ENCODE measurements around the gene APOL3. TPM values are rescaled to one million over a fixed set of nuclear protein-coding genes. Genes with fewer than 3 reads are reported as not detected.
"Not testable (repeated sequence)": the region's sequence is repeated elsewhere in the genome, so short reads cannot be mapped to it uniquely, and the experiment has no call there.

APOL3 gene
- total RNA-seq, 1 experiment from 2014 or later: not detected

DNA sequence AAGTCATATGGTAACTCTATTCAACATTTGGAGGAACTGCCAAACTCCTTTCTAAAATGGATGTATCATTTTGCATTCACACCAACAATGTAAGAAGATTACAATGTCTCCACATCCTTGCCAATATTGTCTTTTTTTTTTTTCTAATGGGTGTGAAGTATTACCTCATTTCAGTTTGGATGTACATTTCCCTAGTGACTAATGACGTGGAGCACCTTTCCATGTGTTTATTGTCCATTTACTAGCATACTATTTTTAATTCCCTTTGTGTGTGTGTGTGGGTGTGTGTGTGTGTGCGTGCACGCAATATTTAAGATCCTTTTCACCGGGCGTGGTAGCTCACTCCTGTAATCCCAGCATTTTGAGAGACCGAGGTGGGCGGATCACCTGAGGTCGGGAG, 62.7 kb downstream of the APOL3 start:
- no peak overlapping the region for H2BK20ac ChIP-seq (ENCODE audit: low read depth, low read length, poor library complexity, severe bottlenecking)
- no peak overlapping the region for H3K23ac ChIP-seq (ENCODE audit: insufficient read length, low read depth, low read length)
- Mint-ChIP-seq H3K4me3 (no peak overlapping the region), H3K9me3 (peaks cover 7 to 8% of the 10 kb centered on the region in 2 experiments; a peak in 3 of 5 replicates), H3K4me1 (no peaks in the 10 kb centered on the region), H3K36me3 (ENCODE audit: insufficient read depth in 1 of 3, low read depth in 3 of 3) (peaks cover 0 to 5% (median 0%) of the 10 kb centered on the region in 3 experiments; a peak in 1 of 7 replicates), H3K27ac (peak overlapping the region in 2 of 3 experiments; percentile 44 to 49; a peak in 2 of 7 replicates), H3K27me3 (ENCODE audit: low read depth) (no peaks in the 10 kb centered on the region; the same call in 1 of the 2 replicates)
- no peak overlapping the region for H3K9ac ChIP-seq (ENCODE audit: extremely low read depth, insufficient read length, low read length)
- no peak overlapping the region for H4K5ac ChIP-seq (ENCODE audit: insufficient read length, low read depth, low read length)
- no peak overlapping the region for H2BK120ac ChIP-seq (ENCODE audit: low read depth, low read length, poor library complexity, severe bottlenecking)
- no CpG with 5 or more reads among the region's 8 CpGs for WGBS (ENCODE audit: extremely low coverage, insufficient read length, low lambda C conversion rate)
- no peaks in the 10 kb centered on the region for H3K9me3 ChIP-seq (ENCODE audit: control insufficient read depth, low read depth, low read length)
- no peak for DNase-seq
- H3K56ac ChIP-seq (ENCODE audit: insufficient read length, low read depth, low read length): no peak overlapping the region
- no peak overlapping the region for H2BK5ac ChIP-seq (ENCODE audit: insufficient read length, low read length)
- no peaks in the 10 kb centered on the region for H4K20me1 ChIP-seq (ENCODE audit: control insufficient read depth, insufficient read depth, insufficient read length)
- H3K18ac ChIP-seq (ENCODE audit: insufficient read length, low read depth, low read length): no peak overlapping the region
- no peak overlapping the region for H3K14ac ChIP-seq (ENCODE audit: insufficient read depth, low read length)
- no peaks in the 10 kb centered on the region for H3K79me1 ChIP-seq (ENCODE audit: insufficient read depth, low read depth, low read length, poor library complexity, severe bottlenecking)
- no peaks in the 10 kb centered on the region for H3K23me2 ChIP-seq (ENCODE audit: insufficient read length, low read depth, low read length, poor library complexity, severe bottlenecking)
- H3K27ac ChIP-seq (ENCODE audit: insufficient read length, low read depth, low read length): no peak overlapping the region
- H2BK12ac ChIP-seq (ENCODE audit: insufficient read length, low read depth, low read length): no peak overlapping the region
- H2AK5ac ChIP-seq (ENCODE audit: insufficient read length, low read length): no peak overlapping the region
- no peaks in the 10 kb centered on the region for H3K79me2 ChIP-seq (ENCODE audit: insufficient read depth, low read length)
- H3K4ac ChIP-seq (ENCODE audit: low read depth, low read length): no peak overlapping the region
- H3K4me1 ChIP-seq (ENCODE audit: insufficient read depth, low read length): no peaks in the 10 kb centered on the region
- no peak overlapping the region for H2BK15ac ChIP-seq (ENCODE audit: low read depth, low read length)
- no peak overlapping the region for H4K91ac ChIP-seq (ENCODE audit: insufficient read length, low read depth, low read length)
- no peak overlapping the region for H4K8ac ChIP-seq (replicated peaks; ENCODE audit: insufficient read length, low read depth, low read length)
- no peak overlapping the region for H2AFZ ChIP-seq (ENCODE audit: low read length)
- TF ChIP-seq, protein P1, sequence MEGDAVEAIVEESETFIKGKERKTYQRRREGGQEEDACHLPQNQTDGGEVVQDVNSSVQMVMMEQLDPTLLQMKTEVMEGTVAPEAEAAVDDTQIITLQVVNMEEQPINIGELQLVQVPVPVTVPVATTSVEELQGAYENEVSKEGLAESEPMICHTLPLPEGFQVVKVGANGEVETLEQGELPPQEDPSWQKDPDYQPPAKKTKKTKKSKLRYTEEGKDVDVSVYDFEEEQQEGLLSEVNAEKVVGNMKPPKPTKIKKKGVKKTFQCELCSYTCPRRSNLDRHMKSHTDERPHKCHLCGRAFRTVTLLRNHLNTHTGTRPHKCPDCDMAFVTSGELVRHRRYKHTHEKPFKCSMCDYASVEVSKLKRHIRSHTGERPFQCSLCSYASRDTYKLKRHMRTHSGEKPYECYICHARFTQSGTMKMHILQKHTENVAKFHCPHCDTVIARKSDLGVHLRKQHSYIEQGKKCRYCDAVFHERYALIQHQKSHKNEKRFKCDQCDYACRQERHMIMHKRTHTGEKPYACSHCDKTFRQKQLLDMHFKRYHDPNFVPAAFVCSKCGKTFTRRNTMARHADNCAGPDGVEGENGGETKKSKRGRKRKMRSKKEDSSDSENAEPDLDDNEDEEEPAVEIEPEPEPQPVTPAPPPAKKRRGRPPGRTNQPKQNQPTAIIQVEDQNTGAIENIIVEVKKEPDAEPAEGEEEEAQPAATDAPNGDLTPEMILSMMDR (conservative IDR thresholded peaks at IDR 0.05): no peak
- no peak overlapping the region for H3T11ph ChIP-seq (ENCODE audit: low read length)
- H3K4me2 ChIP-seq (ENCODE audit: insufficient read depth, insufficient read length, low read length): no peak overlapping the region
- no peaks in the 10 kb centered on the region for H3K27me3 ChIP-seq (ENCODE audit: insufficient read depth, low read length)

DNA sequence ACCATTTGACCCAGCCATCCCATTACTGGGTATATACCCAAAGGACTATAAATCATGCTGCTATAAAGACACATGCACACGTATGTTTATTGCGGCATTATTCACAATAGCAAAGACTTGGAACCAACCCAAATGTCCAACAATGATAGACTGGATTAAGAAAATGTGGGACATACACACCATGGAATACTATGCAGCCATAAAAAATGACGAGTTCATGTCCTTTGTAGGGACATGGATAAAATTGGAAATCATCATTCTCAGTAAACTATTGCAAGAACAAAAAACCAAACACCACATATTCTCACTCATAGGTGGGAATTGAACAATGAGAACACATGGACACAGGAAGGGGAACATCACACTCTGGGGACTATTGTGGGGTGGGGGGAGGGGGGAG, 69.8 kb downstream of the APOL3 start:
- not testable (repeated sequence) for H3K4me1 ChIP-seq (ENCODE audit: insufficient read depth, low read length); H4K5ac ChIP-seq (ENCODE audit: insufficient read length, low read depth, low read length); H2BK12ac ChIP-seq (ENCODE audit: insufficient read length, low read depth, low read length); H2BK20ac ChIP-seq (ENCODE audit: low read depth, low read length, poor library complexity, severe bottlenecking); H3K4ac ChIP-seq (ENCODE audit: low read depth, low read length); H2AK5ac ChIP-seq (ENCODE audit: insufficient read length, low read length); H2BK5ac ChIP-seq (ENCODE audit: insufficient read length, low read length); DNase-seq; H3K27ac ChIP-seq (ENCODE audit: insufficient read length, low read depth, low read length); H3T11ph ChIP-seq (ENCODE audit: low read length); H4K20me1 ChIP-seq (ENCODE audit: control insufficient read depth, insufficient read depth, insufficient read length); H3K79me1 ChIP-seq (ENCODE audit: insufficient read depth, low read depth, low read length, poor library complexity, severe bottlenecking); H3K9me3 ChIP-seq (ENCODE audit: control insufficient read depth, low read depth, low read length); H3K27me3 Mint-ChIP-seq (ENCODE audit: low read depth); H4K8ac ChIP-seq (replicated peaks; ENCODE audit: insufficient read length, low read depth, low read length); H3K4me2 ChIP-seq (ENCODE audit: insufficient read depth, insufficient read length, low read length); H3K23ac ChIP-seq (ENCODE audit: insufficient read length, low read depth, low read length); H3K4me1 Mint-ChIP-seq; H2BK15ac ChIP-seq (ENCODE audit: low read depth, low read length); H3K36me3 Mint-ChIP-seq (ENCODE audit: insufficient read depth in 1 of 3, low read depth in 3 of 3); H3K23me2 ChIP-seq (ENCODE audit: insufficient read length, low read depth, low read length, poor library complexity, severe bottlenecking); H3K4me3 Mint-ChIP-seq; H3K79me2 ChIP-seq (ENCODE audit: insufficient read depth, low read length); H3K14ac ChIP-seq (ENCODE audit: insufficient read depth, low read length); H2AFZ ChIP-seq (ENCODE audit: low read length); H3K27me3 ChIP-seq (ENCODE audit: insufficient read depth, low read length); H3K56ac ChIP-seq (ENCODE audit: insufficient read length, low read depth, low read length); H2BK120ac ChIP-seq (ENCODE audit: low read depth, low read length, poor library complexity, severe bottlenecking); H4K91ac ChIP-seq (ENCODE audit: insufficient read length, low read depth, low read length); H3K9me3 Mint-ChIP-seq; H3K27ac Mint-ChIP-seq; H3K18ac ChIP-seq (ENCODE audit: insufficient read length, low read depth, low read length); H3K9ac ChIP-seq (ENCODE audit: extremely low read depth, insufficient read length, low read length)
- WGBS (ENCODE audit: extremely low coverage, insufficient read length, low lambda C conversion rate): no CpG with 5 or more reads among the region's 3 CpGs
